ENCODE data around the gene CCL27.

CCL27 gene

DNA sequence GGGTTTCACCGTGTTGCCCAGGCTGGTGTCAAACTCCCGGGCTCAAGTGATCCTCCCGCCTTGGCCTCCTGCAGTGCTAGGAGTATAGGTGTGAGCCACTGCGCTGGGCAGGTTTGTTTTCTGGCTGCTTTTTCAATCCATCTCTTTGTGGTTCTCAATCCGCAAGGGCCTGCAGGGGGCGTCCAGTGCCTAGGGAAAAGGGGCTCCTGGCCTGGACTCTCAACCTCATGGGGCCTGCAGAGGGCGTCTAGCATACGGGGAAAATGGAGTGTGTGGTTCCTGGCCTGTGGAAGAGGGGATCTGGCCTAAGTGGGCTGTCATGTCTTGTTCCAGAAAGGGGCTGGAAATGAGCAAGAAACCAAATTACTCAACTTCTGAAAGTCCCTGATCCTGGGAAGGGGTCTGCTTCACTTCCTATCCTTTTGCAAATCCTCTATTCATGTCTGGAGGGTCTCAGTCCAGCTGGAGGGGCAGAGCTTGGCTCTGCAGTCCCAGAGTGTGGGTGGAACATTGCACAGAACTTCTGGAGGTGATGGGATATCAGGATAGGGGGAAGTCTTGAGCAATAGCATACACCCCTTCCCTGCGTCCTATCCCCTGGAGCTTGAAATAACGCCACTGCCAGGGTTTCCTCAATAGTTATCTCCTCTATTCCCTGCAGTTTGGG, 12.7 kb upstream of the CCL27 start:
- H2AFZ ChIP-seq (ENCODE audit: low read depth, low read length, severe bottlenecking) = no peak overlapping the region
- H4K20me1 ChIP-seq (ENCODE audit: low read depth, low read length) = no peaks in the 10 kb centered on the region
- no peaks in the 10 kb centered on the region for H3K79me2 ChIP-seq (ENCODE audit: insufficient read depth, low read length)
- H3K27ac ChIP-seq (ENCODE audit: low read depth, low read length) = no peak overlapping the region
- TF ChIP-seq, protein P1, sequence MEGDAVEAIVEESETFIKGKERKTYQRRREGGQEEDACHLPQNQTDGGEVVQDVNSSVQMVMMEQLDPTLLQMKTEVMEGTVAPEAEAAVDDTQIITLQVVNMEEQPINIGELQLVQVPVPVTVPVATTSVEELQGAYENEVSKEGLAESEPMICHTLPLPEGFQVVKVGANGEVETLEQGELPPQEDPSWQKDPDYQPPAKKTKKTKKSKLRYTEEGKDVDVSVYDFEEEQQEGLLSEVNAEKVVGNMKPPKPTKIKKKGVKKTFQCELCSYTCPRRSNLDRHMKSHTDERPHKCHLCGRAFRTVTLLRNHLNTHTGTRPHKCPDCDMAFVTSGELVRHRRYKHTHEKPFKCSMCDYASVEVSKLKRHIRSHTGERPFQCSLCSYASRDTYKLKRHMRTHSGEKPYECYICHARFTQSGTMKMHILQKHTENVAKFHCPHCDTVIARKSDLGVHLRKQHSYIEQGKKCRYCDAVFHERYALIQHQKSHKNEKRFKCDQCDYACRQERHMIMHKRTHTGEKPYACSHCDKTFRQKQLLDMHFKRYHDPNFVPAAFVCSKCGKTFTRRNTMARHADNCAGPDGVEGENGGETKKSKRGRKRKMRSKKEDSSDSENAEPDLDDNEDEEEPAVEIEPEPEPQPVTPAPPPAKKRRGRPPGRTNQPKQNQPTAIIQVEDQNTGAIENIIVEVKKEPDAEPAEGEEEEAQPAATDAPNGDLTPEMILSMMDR (IDR thresholded peaks at IDR 0.05; ENCODE audit: insufficient read depth, low read length, poor library complexity, severe bottlenecking) = peak; percentile 98
- TF ChIP-seq EZH2phosphoT487 (conservative IDR thresholded peaks at IDR 0.05; ENCODE audit: low read length) = no peak
- no peak overlapping the region for H3K4me3 ChIP-seq (ENCODE audit: insufficient read depth, low read length, poor library complexity, severe bottlenecking)
- no peaks in the 10 kb centered on the region for H3F3A ChIP-seq (ENCODE audit: insufficient read depth)
- no peak overlapping the region for H3K9ac ChIP-seq (ENCODE audit: low read length)
- no peaks in the 10 kb centered on the region for H3K27me3 ChIP-seq (ENCODE audit: low read length)
- no peaks in the 10 kb centered on the region for H3K9me3 ChIP-seq (ENCODE audit: insufficient read depth, low read length)
- H3K9me2 ChIP-seq (replicated peaks; ENCODE audit: insufficient read depth, low read length) = no peaks in the 10 kb centered on the region
- H3K36me3 ChIP-seq (ENCODE audit: low read length) = no peaks in the 10 kb centered on the region
- no peak overlapping the region for H3K4me2 ChIP-seq (ENCODE audit: low read depth, low read length, poor library complexity, severe bottlenecking)

DNA sequence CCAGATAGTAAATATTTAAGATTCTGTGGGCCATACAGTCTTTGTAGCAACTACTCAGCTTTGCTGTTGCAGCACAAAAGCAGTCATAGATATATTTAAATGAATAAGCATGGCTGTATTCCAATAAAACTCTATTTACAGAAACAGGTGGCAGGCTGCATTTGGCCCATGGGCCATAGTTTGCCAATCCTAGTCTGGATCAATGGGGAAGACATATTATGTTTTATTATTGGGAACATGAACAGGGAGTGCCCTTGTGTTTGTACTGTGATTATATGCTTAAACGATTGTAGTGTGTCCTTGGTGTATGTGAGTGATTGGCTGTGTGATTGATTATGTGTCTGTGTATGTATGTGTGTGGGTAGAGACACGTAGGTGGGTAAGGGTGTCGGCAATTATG, 12.0 kb upstream of the CCL27 start:
- no peaks in the 10 kb centered on the region for H3F3A ChIP-seq (ENCODE audit: insufficient read depth)
- H3K36me3 ChIP-seq (ENCODE audit: low read length) = no peaks in the 10 kb centered on the region
- no peak overlapping the region for H2AFZ ChIP-seq (ENCODE audit: low read depth, low read length, severe bottlenecking)
- H3K4me3 ChIP-seq (ENCODE audit: insufficient read depth, low read length, poor library complexity, severe bottlenecking) = no peak overlapping the region
- H3K79me2 ChIP-seq (ENCODE audit: insufficient read depth, low read length) = no peaks in the 10 kb centered on the region
- no peak overlapping the region for H3K9ac ChIP-seq (ENCODE audit: low read length)
- H3K9me2 ChIP-seq (replicated peaks; ENCODE audit: insufficient read depth, low read length) = no peaks in the 10 kb centered on the region
- H3K9me3 ChIP-seq (ENCODE audit: insufficient read depth, low read length) = no peaks in the 10 kb centered on the region
- H3K27me3 ChIP-seq (ENCODE audit: low read length) = no peaks in the 10 kb centered on the region
- no peak overlapping the region for H3K27ac ChIP-seq (ENCODE audit: low read depth, low read length)
- no peak overlapping the region for H3K4me2 ChIP-seq (ENCODE audit: low read depth, low read length, poor library complexity, severe bottlenecking)
- no peaks in the 10 kb centered on the region for H4K20me1 ChIP-seq (ENCODE audit: low read depth, low read length)
- no peak for TF ChIP-seq EZH2phosphoT487 (conservative IDR thresholded peaks at IDR 0.05; ENCODE audit: low read length)
- TF ChIP-seq, protein P1 (IDR thresholded peaks at IDR 0.05; ENCODE audit: insufficient read depth, low read length, poor library complexity, severe bottlenecking) = no peak

DNA sequence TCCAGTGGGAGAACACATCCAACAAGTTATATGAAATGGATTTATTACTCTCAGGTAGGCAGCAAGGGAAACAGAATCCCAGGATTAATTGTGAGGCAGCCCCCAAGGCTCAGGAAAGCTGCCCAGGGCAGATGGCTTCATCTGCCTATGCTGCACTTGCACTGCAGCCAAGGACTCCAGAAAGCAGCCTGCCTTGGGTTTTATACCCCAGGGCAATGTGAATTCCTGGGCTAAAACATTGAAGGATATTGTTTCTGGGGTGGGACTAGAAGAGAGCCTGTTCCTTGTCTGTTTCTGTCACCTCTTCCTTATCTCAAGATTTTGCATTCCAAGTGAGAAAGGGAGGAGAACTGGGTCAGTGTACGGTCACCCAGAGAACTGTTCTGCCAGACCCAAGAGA, 8.8 kb upstream of the CCL27 start:
- H3K27me3 ChIP-seq (ENCODE audit: low read length) = no peaks in the 10 kb centered on the region
- H4K20me1 ChIP-seq (ENCODE audit: low read depth, low read length) = no peaks in the 10 kb centered on the region
- peaks cover 1% of the 10 kb centered on the region for H3F3A ChIP-seq (ENCODE audit: insufficient read depth)
- H2AFZ ChIP-seq (ENCODE audit: low read depth, low read length, severe bottlenecking) = no peak overlapping the region
- no peak overlapping the region for H3K4me2 ChIP-seq (ENCODE audit: low read depth, low read length, poor library complexity, severe bottlenecking)
- H3K9me2 ChIP-seq (replicated peaks; ENCODE audit: insufficient read depth, low read length) = no peaks in the 10 kb centered on the region
- H3K9ac ChIP-seq (ENCODE audit: low read length) = no peak overlapping the region
- no peak for TF ChIP-seq EZH2phosphoT487 (conservative IDR thresholded peaks at IDR 0.05; ENCODE audit: low read length)
- TF ChIP-seq, protein P1 (IDR thresholded peaks at IDR 0.05; ENCODE audit: insufficient read depth, low read length, poor library complexity, severe bottlenecking) = no peak
- no peaks in the 10 kb centered on the region for H3K79me2 ChIP-seq (ENCODE audit: insufficient read depth, low read length)
- H3K9me3 ChIP-seq (ENCODE audit: insufficient read depth, low read length) = no peaks in the 10 kb centered on the region
- no peak overlapping the region for H3K27ac ChIP-seq (ENCODE audit: low read depth, low read length)
- H3K36me3 ChIP-seq (ENCODE audit: low read length) = no peaks in the 10 kb centered on the region
- no peak overlapping the region for H3K4me3 ChIP-seq (ENCODE audit: insufficient read depth, low read length, poor library complexity, severe bottlenecking)

Data from SU-DHL-6 (cell line).